HepG2 (cell line): Measurements from ENCODE around the gene ZNF865.

ENCODE experiments used
- AGO1 ChIP-seq: fragments of 200-400 bp; formaldehyde crosslinking; IDR thresholded peaks from 2 replicates; pipeline ENCODE4 v1.6.1; 2017; ENCODE audit warnings: mild to moderate bottlenecking, low read depth, low read length, moderate library complexity; ENCODE audit not compliant: poor library complexity, severe bottlenecking
- ATF6 ChIP-seq: sonication (generic); formaldehyde crosslinking; conservative IDR thresholded peaks from 2 replicates; pipeline ENCODE4 v1.4.0; 2020; ENCODE audit warnings: missing genetic modification reagents
- PBX3 ChIP-seq: sonication (generic); formaldehyde crosslinking; IDR thresholded peaks from 2 replicates; pipeline ENCODE4 v1.8.1; 2023; ENCODE audit warnings: missing genetic modification reagents, inconsistent platforms, borderline replicate concordance
- TFAP4 ChIP-seq: sonication (generic); IDR thresholded peaks from 2 replicates; pipeline ENCODE4 v1.6.1; 2016; ENCODE audit warnings: low read depth, borderline replicate concordance
- U2AF1 ChIP-seq: fragments of 200-400 bp; formaldehyde crosslinking; optimal IDR thresholded peaks from 2 replicates; pipeline ENCODE3; 2017; ENCODE audit warnings: mild to moderate bottlenecking, low read depth, low read length

- TF ChIP-seq TFAP4 (no peak), PBX3 (CRISPR knock-in tag) (no peak), ATF6 (CRISPR knock-in tag) (no peak), AGO1 (no peak), U2AF1 (no peak)
These were observed 6.0 kb downstream of the ZNF865 start for GRCh38 chr19:55611300-55611982.
